Cerebellar cortex (tissue), 1 donor: ENCODE measurements around the gene GRIN1.

Experiments
- DNase-seq: peaks from one replicate; pipeline ENCODE4 v3.0.0-alpha.2; 2015; ENCODE audit warnings: low spot score

The GRIN1 gene

DNA sequence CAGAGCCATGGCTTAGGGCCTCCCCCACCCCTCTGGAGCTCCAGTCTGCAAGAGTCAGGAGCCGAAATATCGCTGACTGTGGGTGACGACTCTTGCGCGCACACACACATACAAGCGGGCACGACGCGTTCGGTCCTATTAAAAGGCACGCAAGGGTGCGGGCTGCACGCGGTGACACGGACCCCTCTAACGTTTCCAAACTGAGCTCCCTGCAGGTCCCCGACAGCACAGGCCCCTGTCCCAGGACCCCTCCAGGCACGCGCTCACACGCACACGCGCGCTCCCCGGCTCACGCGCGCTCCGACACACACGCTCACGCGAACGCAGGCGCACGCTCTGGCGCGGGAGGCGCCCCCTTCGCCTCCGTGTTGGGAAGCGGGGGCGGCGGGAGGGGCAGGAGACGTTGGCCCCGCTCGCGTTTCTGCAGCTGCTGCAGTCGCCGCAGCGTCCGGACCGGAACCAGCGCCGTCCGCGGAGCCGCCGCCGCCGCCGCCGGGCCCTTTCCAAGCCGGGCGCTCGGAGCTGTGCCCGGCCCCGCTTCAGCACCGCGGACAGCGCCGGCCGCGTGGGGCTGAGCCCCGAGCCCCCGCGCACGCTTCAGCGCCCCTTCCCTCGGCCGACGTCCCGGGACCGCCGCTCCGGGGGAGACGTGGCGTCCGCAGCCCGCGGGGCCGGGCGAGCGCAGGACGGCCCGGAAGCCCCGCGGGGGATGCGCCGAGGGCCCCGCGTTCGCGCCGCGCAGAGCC, at the start of gene GRIN1:
Gene GRIN1, plus strand, starts transcription at position 433 of the 746 bp plus-strand sequence. CDS start 333 bp downstream, outside the sequence.
- DNase-seq: peak; percentile 53

DNA sequence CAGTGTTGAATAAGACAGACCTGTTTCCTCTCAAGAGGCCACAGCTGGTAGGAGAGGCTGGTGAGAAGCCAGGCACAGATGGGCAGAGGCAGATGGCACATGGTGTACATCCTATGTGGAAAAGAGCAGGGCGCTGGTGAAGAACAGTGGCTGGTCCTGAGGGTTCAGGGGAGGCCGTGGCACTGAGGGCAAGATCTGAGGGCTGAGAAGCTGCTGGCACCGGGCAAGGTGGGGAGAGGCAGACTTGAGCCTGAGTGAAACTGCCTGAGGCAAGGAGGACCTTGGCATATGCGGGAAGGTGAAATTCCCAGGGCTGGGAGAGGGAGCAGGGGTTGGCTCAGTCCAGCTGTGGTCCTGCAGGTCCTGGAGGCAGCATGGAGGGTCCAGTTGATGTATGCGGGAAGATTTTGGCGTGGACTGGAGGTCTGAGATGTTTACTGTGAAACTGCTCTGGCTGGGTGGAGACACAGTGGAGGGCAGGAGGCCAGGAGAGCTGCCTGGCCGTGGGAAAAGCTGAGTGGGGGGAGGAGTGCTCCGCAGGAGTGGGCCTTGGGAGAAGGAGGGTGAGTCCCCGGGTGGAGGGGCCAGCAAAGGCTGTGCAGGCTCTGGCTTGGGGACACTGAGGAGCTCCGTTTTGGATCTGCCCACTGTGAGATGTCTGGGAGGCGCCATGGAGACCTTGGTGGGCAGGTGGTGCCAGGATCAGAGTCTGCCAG, 49.6 kb upstream of the GRIN1 start:
- DNase-seq: no peak

DNA sequence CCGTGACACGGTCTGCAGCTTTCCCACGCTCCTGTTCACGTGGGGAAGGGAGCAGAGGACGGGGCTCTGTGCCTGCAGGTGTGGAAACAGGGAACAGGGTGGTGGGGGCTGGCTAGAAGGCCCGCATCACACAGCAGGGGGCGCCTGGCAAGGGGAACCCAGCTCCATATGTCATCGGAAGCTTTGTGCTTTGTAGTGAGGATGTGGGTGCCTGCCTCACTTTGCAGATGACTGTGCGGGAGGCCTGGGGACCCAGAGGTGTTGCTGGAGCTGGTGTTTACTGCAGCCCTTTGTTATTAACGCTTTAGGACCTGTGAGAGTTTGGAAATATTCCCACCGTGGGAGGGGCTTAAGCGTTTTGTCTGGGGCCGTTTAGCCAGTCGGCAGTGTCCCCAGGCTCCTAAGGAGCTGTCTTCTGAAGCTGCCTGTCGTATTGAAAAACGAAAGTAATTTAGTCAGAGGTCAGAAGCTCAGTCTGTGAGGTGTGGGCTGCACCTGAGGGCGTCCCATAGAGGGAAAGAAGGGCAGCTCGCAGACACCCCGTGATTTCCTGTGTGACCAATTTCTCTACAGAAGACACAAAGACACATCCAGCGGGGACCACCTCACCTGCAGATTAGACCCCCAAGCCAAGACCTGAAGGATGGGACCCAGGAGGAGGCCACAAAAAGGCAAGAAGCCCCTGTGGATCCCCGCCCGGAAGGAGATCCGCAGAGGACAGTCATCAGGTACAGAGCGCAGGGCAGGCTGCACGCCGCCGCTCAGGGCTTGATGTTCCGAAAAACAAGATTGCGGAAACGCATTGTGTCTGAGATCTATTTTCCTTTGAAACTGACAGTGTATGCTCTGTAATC, 43.1 kb upstream of the GRIN1 start:
- DNase-seq: no peak

DNA sequence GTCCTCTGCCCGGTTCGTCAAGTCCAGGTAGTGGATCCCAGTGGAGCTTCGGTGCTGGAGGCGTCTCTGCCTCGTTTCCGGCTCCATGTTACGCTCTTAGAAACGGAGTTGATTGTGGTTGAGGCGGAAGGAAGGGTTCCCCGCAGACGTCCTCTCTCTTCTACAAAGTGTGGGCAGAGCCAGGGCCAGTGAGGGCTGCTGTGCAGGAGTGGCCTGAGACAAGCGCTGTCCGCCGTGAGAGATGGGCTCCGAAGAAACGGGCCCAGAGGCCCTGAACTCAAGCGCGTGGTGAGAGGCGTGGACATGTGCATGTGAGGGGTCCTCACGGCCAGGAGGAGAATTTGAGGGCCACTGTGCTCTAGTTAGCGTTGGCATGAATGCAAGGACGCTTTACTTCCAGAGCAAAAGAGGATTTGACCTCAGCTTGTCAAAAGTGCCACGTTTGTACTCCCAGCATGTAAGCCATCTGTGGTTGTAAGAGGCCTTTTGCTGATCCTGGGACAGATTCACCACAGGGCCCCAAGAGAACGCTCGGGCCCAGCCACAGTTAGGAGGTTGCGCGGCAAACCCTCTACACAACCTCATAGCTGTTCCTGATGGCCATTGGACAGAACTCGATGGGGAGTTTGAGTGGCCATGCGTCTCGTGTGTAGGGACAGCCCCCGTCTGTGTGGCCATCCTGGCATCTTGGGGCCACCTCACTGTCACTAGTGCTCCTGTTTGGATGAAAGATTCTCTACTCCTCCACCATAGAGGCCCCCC, 42.0 kb upstream of the GRIN1 start:
- no peak for DNase-seq

DNA sequence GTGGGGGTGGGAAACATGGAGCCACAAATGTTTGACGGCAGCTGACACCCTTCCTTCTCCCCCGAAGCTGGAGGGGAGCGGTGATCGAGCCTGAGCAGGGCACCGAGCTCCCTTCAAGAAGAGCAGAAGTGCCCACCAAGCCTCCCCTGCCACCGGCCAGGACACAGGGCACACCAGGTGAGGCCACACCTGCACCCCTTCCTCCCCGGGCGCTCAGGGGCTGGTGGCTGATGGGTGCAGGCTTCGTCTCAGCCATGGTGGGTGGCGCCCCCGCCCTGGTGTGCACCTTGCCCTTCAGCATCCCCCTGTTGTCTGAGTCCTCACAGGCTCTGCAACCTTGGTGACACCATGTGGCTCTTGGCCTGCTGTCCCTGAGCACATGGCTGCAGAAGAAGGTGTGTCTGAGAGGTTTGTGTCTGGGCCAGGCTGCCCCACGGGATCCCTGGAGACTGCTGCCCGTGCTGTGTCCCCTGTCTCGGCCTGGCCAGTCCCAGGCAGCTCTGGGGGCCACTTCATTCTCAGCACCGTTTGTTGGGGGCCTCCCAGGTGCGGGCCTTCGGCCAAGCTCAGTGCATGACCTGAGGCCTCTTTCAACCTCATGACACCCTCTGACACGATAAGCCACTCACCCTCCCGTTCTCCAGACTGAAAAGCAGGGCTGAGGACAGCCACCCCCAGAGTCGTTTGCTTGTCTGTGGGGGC, 41.0 kb upstream of the GRIN1 start:
- no peak for DNase-seq

DNA sequence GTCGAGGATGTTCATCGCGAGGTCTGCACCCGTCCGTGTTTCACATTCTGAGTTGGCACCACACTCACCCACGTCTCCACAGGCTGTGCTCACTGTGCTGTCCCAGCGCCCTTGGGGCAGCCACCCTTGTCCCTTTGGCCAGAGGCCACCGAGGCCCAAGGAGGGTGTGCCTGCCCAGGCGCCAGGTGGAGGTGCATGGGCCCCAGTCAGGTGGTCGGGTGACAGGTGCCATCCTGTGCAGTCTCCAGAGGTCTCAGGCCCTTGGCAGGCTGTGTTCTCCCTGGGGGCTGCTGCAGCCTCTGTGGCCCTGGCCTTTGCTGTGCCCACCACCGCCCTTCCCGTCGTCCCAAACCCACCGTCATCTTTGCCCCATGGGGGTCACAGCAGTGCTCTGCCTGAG, 39.7 kb upstream of the GRIN1 start:
- DNase-seq: no peak

DNA sequence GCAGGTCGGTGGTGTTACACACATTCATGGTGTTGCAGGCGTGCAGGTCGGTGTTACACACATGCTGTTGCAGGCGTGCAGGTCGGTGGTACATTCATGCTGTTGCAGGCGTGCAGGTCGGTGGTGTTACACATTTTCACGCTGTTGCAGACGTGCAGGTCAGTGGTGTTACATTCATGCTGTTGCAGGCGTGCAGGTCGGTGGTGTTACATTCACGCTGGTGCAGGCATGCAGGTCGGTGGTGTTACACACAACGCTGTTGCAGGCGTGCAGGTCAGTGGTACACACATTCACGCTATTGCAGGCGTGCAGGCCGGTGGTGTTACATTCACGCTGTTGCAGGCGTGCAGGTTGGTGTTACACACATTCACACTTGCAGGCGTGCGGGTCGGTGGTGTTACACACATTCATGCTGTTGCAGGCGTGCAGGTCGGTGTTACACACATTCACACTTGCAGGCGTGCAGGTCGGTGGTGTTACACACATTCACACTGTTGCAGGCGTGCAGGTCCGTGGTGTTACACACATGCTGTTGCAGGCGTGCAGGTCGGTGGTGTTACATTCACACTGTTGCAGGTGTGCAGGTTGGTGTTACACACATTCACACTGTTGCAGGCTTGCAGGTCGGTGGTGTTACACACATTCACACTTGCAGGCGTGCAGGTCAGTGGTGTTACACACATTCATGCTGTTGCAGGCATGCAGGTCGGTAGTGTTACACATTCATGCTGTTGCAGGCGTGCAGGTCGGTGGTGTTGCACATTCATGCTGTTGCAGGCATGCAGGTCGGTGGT, 35.6 kb upstream of the GRIN1 start:
- DNase-seq: no peak

DNA sequence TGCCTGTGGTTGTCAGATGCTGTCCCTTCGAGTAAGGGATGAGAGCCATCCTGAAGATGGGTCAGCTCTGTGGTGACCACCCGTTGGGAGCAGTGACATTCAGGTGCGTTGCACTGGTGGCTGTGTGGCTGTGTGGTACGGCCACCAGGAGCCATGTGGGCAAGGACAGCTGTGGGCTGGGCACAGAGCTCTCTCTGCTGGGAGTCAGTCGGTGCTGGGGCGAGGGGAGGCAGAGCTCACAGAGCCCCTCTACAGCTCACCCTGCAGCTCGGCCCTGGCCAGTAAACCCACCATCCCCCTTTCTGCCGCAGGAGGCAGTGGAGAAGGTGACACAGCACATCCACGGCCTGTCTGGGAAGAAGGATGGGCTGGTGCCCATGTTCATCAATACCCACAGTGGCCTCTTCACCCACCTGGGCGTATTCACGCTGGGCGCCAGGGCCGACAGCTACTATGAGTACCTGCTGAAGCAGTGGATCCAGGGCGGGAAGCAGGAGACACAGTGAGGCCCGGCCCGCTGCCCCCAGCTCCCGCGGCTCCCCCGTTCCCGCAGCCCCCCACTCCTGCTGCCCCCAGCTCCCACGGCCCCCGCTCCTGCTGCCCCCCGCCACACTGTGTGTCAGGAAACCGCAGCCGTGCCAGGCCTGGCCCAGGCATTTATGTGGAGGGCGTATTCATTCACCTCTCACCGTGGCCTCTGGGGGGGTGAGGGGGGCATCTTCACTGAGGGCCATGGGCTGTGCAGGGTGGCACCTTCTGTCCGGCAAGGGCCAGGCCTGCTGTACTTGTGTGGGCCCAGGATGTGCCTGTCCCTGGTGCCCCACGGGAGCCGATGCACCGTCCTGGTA, 32.9 kb upstream of the GRIN1 start:
- no peak for DNase-seq

DNA sequence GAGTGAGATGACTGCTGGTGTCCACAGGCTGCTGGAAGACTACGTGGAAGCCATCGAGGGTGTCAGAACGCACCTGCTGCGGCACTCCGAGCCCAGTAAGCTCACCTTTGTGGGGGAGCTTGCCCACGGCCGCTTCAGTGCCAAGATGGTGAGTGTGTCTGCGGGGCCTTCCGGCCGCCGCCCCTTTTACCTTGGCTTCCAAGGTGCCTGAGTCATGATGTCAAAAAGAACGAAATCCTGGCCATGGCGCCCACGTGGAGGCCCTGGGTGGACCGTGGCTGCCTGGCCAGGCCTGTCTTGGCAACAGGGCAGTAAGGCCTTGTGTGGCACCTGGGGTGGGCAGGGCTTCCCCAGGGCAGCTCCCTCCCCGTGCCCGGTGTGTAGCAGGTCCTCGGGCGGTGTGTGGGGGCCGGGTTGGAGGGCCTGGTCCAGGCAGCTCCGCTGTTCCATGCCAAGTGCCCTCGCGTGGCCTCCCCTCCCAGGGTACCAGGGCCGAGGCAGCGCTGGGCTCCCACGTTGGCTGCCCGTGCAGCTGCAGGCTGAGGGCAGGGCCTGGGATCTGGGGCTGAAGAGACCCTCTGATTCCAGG, 32.2 kb upstream of the GRIN1 start:
- DNase-seq: no peak

DNA sequence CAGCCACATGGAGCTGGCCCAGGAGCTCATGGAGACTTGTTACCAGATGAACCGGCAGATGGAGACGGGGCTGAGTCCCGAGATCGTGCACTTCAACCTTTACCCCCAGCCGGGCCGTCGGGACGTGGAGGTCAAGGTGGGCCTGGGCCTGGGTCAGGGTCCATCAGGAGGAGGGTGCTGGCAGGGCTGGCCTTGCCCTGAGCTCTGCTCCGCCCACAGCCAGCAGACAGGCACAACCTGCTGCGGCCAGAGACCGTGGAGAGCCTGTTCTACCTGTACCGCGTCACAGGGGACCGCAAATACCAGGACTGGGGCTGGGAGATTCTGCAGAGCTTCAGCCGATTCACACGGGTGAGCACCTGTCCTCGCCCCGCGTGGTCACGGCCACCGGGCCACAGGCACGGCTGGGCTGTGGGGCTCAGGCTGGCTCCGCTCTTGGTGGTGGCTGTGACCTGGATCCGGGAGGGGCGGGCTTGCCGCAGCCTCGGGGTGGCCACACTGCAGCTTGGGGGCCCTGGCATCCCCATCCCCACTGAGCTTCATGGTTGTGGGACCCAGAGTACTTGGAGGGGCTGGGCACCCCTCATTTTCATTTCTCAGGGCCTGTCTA, 31.5 kb upstream of the GRIN1 start:
- DNase-seq: no peak

DNA sequence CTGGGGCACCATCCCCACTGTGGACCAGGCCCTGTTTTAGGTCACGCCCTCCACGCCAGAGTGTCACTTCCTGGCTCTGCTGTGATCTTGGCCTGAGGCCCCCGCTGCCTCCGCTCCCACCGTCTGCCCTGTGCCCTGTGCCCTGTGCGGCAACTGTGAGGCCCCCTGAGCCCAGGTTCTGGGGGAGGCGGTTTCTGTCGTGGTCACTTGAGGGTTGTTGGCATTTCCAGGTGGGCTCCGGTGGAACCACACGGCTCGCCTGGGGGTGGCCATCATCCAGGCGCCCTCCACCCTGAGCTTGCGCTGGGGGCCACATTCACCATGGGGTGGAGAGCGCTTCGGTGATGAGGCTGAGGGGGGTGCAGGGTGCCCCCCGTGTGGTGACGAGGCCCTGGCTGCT, 31.0 kb upstream of the GRIN1 start:
- DNase-seq: no peak

DNA sequence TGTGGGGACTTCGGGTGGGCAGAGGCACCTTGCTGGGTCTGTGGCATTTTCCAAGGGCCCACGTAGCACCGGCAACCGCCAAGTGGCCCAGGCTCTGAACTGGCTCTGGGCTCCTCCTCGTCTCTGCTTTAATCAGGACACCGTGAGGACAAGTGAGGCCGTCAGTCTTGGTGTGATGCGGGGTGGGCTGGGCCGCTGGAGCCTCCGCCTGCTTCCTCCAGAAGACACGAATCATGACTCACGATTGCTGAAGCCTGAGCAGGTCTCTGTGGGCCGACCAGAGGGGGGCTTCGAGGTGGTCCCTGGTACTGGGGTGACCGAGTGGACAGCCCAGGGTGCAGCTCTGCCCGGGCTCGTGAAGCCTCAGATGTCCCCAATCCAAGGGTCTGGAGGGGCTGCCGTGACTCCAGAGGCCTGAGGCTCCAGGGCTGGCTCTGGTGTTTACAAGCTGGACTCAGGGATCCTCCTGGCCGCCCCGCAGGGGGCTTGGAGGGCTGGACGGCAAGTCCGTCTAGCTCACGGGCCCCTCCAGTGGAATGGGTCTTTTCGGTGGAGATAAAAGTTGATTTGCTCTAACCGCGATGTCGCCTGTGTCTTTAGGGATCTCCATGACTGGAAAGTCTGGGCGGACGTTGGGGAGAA, 30.2 kb upstream of the GRIN1 start:
- no peak for DNase-seq

DNA sequence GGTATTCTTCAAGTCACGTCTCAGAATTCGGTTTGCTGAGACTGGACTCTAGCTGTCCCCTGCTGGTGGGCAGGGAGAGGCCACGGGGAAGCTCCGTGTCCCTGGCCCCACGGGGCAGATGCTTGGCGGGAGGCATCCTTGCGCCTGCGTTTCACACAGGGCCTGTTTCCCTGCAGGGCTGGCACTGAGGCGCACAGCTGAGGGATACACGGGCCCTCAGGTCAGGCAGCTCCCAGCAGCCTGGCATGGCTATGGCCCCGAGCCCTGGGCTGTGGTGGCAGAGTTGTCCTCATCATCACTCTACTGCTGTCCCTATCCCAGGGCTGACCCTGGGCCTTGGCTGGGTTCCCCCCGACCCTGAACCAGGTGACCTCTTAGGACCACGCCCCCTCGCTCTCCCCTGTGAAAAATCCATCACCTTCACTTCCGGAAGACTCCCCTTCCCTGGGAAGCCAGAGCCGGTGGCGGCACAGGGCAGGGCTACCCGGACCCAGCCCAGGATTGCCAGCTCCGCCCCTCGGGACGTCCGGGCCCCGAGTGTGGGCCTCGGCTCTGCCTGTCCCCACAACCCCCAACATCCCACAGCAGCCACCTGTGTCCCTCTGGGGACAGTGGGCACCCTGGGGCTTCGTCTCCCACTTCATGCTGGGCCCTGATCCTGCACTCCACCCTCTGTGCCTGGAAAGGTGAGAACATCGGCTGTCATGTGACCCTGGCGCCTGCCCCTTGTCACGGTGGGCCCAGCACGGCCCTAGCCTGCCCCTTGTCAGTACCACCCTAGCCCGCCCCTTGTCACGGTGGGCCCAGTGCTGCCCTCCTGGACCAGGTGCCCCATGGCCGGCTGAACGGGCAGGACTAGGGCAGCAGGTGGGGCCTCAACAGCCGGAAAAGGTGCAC, 29.5 kb upstream of the GRIN1 start:
- DNase-seq: no peak

DNA sequence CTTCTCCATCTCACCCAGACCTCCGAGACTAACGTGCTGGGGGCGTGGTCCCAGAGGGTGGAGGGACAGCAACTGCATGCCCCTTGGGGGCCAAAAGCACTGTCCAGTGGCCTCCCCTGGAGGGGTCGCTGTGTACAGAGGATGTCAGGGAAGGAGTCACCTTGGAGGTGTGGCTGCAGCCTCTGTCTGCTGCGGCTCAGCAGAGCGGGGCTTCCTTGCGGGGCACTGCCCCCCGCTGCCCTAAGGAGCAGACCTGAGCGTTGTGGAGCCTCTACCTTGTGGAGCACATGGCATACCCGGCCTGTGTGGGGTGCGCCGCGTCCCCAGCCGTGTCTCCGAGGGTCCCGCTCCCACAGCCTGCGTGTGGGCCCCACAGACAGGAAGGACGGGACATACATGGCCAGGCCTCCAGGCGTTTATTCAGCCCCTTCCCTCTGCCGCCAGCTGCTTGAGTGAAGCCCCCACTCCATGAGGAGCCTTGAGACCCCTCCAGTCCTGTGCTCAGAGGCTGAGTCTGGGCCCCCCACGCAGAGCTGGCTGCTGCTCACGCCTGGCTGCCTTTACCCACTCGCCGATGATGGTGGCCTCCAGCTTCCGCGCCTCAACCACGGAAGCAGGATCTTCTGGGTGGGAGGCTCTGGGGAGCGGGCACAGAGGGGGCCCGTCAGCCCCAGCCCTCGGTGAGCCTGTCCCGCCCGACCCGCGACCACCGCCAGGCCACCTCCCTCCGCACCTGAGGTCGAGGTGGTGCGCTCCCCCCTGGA, 28.6 kb upstream of the GRIN1 start:
- no peak for DNase-seq

DNA sequence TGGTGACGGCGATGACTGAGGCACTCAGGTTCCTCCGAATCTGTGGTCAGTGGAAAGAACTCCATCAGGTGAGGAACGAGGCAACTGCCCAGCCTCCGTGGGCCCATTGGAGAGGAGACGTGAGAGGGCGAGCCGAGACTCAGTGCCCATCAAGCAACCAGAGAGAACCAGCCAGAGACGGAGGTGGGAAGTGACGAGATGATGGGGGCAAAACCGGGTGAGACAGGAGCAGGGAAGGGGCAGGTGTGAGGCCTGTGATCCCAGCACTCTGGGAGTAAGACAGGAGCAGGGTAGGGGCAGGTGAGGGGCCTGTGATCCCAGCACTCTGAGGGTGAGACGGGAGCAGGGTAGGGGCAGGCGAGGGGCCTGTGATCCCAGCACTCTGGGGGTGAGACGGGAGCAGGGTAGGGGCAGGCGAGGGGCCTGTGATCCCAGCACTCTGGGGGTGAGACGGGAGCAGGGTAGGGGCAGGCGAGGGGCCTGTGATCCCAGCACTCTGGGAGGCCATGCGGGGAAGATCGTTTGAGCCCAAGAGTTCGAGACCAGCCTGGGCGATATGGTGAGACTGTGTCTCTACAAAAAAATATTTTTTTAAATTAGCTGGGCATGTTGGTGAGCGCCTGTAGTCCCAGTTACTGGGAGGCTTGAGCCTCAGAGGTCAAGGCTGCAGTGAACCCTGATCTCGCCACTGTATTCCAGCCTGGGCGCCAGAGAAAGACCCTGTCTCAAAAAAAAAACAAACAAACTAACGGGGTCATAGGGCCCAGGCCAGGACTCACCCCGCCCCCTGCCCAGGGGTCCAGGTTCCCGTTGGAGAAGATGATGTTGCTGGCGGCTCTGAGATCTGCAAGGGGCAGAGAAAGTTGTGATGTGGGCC, 27.8 kb upstream of the GRIN1 start:
- no peak for DNase-seq
